Neuron (in vitro differentiated cells): Measurements from ENCODE around the gene NUP210L.

Experiments used
- H2AFZ ChIP-seq: one replicate; pipeline ENCODE4 v1.6.1; 2013; ENCODE audit warnings: low read depth, mild to moderate bottlenecking, inconsistent platforms, low read length, moderate library complexity
- H3K27me3 ChIP-seq: one replicate; pipeline ENCODE4 v1.6.1; 2013; ENCODE audit warnings: low read length; ENCODE audit not compliant: insufficient read depth
- H3K36me3 ChIP-seq: one replicate; pipeline ENCODE4 v1.6.1; 2013; ENCODE audit warnings: low read length; ENCODE audit not compliant: insufficient read depth
- H3K4me1 ChIP-seq: one replicate; pipeline ENCODE4 v1.6.1; 2013; ENCODE audit warnings: low read length; ENCODE audit not compliant: insufficient read depth
- H3K4me3 ChIP-seq: 2 replicates; pipeline ENCODE4 v1.5.1; 2013; ENCODE audit warnings: mild to moderate bottlenecking, low read length, moderate library complexity
- H3K9me3 ChIP-seq: one replicate; pipeline ENCODE4 v1.6.1; 2013; ENCODE audit warnings: low read length

NUP210L gene

DNA sequence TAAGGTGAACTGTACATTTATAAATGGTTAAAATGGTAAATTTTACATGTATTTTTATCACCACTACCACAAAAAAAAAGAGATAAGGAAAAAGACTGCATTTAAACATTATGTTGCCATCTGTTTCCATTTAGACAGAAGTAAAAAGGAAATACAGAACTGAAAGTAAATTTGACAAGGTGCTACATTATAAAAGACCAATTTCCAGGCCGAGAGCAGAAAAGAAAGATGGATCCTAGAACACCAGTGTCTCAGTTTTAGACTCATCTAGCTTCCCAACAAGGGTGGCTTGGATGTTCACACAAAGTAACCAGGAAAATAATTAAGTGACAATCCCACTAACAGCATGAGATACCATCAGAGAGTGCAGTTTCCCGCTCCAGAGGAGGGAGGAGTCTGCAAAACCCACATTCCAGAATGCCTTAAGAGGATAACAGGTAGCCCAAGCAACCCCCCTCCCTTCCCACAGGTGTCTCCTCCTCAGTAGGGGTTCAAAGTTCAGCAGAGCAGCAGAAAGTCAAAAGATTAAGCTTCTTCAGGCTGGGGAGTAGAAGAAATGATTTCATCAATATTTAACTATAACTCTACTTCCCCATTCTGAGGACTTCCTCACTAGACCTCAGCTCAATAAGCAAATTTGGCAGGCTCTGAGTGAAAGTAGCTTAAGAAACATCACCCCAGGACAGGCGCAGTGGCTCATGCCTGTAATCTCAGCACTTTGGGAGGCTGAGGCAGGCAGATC lies 25.2 kb upstream of the NUP210L start:
- Histone ChIP-seq H3K4me3 (no peak overlapping the region), H3K36me3 (peaks cover 20% of the 10 kb centered on the region), H3K27me3 (no peaks in the 10 kb centered on the region), H2AFZ (no peak overlapping the region), H3K4me1 (peaks cover 46% of the 10 kb centered on the region), H3K9me3 (no peaks in the 10 kb centered on the region)

DNA sequence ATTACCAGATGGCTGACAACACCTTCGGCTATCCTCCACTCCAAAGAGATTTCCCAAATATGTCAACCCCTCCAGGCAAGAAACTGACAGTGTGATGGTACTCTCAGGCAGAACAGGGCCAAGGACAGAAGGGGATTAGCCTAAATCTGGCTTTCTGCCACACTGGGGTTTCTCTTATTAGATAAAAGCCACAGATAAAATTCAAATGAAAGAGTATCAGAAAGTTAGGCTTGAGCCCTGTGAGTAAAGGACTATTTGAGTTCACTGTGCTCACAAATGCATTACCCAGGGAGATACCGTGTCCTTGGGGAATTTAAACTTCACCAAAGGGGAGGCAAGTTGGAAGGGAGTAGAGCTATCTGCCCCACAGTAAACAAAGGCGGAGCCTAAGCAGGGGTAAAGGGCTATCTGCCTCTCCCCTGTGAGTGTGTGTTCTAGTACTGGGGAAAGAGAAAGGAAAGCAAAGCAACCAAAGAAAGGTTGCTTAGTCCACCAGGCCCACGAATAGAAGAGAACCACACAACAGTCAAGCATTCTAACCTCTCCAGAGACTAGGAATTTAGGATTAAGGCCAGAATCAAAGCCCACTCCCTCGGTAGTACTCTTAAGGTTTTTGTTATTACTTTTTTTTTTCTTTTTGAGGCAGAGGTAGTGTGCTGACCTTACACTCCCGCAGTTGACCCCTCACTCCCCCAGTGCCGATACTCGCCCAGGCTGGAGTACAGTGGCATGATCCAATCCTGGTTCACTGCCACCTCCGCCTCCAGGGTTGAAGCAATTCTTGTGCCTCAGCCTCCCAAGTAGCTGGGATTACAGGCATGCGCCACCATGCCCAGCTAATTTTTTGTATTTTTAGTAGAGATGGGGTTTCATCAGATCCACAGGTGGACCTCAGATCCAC lies 24.3 kb upstream of the NUP210L start:
- Histone ChIP-seq H3K27me3 (no peaks in the 10 kb centered on the region), H3K4me1 (peaks cover 46% of the 10 kb centered on the region), H3K4me3 (no peak overlapping the region), H3K9me3 (no peaks in the 10 kb centered on the region), H2AFZ (no peak overlapping the region), H3K36me3 (peaks cover 27% of the 10 kb centered on the region)

DNA sequence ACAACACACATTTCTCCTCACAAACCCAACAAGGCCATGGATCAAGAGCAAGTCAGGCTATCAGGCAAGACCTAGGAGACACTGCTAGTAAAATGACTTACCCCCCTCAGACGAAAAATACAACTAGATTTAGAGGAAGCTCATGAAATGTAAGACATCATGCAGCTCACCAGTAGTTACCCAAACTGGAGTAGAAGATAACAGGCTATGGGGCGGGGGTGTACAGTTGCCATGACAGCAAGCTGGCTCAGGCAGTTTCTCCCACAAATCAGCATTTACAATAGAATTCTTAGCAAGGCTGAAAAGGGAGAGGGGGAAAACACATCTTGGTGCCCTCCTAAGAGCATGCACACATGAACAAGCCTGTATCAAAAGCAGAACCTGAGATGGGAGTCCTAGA lies 23.1 kb upstream of the NUP210L start:
- peaks cover 29% of the 10 kb centered on the region for H3K36me3 ChIP-seq
- H3K4me3 ChIP-seq, result no peak overlapping the region

DNA sequence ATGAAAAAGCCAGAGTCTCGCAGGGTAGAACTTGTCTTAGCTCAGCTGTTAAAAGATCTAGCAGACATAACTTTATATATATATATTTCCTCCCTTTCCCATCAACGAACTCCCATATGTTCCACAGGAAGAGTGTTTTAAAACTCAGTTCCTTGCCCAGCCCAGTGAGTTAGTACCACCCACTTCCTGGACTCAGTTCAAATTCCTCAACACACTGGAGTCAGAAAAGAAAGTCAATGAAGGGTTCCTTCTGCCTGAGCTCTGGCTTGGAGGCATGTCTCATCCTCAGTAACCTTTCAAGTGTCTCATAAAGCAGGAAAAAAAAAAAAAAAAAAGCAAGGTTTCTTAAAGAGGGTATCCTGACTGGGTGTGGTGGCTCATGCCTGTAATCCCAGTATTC lies 21.5 kb upstream of the NUP210L start:
- peaks cover 45% of the 10 kb centered on the region for H3K36me3 ChIP-seq
- no peaks in the 10 kb centered on the region for H3K9me3 ChIP-seq
- peaks cover 34% of the 10 kb centered on the region for H3K4me1 ChIP-seq
- H2AFZ ChIP-seq, result no peak overlapping the region
- H3K4me3 ChIP-seq, result no peak overlapping the region
- H3K27me3 ChIP-seq, result no peaks in the 10 kb centered on the region

More for the DNA sequence above, 23.1 kb upstream of the NUP210L start:
- no peaks in the 10 kb centered on the region for H3K9me3 ChIP-seq
- H3K4me1 ChIP-seq, result peaks cover 39% of the 10 kb centered on the region
- no peak overlapping the region for H2AFZ ChIP-seq
- H3K27me3 ChIP-seq, result no peaks in the 10 kb centered on the region

DNA sequence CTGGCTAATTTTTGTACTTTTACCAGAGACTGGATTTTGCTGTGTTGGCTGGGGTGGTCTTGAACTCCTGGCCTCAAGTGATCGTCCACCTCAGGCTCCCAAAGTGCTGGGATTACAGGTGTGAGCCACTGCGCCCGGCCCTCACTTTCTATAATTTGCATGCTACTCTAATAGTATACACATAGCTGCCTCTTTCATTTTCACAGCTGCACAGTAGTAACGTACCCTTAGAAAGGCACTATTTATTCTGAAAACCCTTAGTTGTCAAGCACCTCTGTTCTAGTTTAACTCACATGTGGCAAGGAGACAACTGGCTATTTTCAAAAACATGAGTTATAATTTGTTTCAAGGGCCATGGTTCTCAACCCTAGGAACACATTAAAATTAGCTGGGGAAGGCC lies 19.8 kb upstream of the NUP210L start:
- Histone ChIP-seq H3K27me3 (no peaks in the 10 kb centered on the region), H3K4me3 (no peak overlapping the region), H2AFZ (no peak overlapping the region), H3K36me3 (peaks cover 55% of the 10 kb centered on the region), H3K4me1 (peaks cover 26% of the 10 kb centered on the region), H3K9me3 (no peaks in the 10 kb centered on the region)

DNA sequence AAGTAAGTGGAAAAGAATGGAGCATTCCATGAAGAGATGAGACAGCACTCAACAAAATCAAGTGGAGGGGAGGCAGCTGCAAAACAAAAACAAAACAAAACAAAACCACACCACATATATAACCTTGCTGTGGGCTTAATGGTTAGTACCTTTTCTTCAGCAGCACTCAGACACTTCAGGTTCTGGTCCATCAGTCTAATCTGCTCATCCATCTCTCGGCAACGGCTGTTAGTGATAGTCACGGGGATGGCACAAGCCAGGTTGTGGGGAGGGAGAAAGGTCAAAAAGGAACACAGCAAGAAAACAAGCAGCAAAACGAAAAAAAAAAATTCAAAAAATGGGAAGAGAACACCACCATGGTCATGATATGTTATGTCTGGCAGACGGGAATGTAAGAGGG lies 17.0 kb upstream of the NUP210L start:
- H2AFZ ChIP-seq, result no peak overlapping the region
- no peaks in the 10 kb centered on the region for H3K27me3 ChIP-seq
- H3K36me3 ChIP-seq, result peaks cover 79% of the 10 kb centered on the region
- H3K4me3 ChIP-seq, result no peak overlapping the region
- no peaks in the 10 kb centered on the region for H3K9me3 ChIP-seq
- H3K4me1 ChIP-seq, result no peaks in the 10 kb centered on the region

DNA sequence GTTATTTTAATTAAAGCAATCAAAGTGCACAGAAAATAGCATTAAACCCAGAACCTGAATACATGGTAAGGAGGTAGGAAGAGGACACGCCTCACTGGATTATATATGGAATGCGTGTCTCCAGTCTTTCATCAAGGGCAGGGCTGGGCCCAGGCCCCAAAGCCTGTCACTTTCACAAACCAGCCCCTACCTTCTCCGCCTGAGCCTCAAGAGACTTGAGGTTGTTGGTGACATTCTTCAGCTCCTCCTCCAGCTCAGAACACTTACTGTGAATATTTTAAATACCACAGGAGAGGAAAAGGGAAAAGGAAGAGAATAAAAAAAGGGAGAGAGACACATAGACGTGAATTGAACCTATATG lies 16.3 kb upstream of the NUP210L start:
- H3K36me3 ChIP-seq, result peaks cover 81% of the 10 kb centered on the region
- no peaks in the 10 kb centered on the region for H3K27me3 ChIP-seq

DNA sequence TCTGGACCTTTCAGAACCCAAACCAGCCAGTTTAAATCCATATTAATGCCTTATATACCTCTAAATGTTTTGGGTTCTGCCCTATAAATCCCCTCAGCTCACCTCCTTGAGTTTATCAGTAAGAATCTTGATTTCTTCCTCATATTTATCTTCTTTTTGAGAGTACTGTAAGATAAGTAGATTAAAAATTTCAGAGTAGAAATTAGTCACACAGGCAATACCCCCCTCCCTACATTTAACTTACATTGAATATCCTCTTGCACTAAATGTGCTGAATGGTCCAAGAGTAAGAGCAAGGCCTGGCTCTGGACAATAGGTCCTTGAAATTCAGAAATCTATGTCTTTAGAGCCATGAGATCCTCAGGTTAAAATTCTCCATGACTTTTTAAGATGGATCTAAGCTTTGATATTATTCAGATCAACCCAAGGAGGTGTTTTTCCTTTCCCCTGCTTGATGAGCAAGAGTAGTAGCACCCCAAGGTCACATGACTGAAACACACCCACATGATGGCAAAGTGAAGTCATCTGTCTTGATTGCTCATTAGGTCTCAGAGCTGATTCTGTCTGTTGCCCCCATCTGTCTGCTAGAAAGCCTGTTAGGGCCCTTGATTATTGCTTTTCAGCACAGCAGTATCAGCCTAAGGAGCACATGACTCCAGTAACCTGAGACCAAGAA lies 15.8 kb upstream of the NUP210L start:
- H3K9me3 ChIP-seq, result no peaks in the 10 kb centered on the region
- H3K4me3 ChIP-seq, result no peak overlapping the region
- peaks cover 81% of the 10 kb centered on the region for H3K36me3 ChIP-seq
- H2AFZ ChIP-seq, result no peak overlapping the region
- no peaks in the 10 kb centered on the region for H3K27me3 ChIP-seq
- no peaks in the 10 kb centered on the region for H3K4me1 ChIP-seq

More for the DNA sequence above, 16.3 kb upstream of the NUP210L start:
- no peak overlapping the region for H3K4me3 ChIP-seq
- H3K4me1 ChIP-seq, result no peaks in the 10 kb centered on the region
- H3K9me3 ChIP-seq, result no peaks in the 10 kb centered on the region
- H2AFZ ChIP-seq, result no peak overlapping the region

DNA sequence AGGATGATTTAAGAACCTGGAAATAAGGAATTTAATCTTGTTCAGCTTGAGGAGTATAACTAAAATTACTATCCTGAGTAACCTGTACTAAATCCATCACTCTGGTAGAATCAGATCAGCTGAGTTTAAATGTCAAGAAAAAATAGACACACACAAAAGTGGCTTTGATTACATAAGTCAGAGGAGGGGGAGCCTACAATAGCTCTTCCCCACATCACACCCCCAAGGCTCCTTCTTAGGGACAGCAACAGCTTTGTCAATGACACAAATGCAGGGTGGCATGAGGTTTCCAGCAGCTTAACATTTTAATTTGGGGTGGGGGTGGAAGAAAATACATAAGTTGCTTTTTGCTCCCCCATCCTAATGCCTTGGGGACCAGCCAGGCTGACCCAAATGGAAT lies 12.6 kb upstream of the NUP210L start:
- no peak overlapping the region for H2AFZ ChIP-seq
- H3K4me3 ChIP-seq, result no peak overlapping the region
- H3K27me3 ChIP-seq, result no peaks in the 10 kb centered on the region
- peaks cover 2% of the 10 kb centered on the region for H3K9me3 ChIP-seq
- peaks cover 90% of the 10 kb centered on the region for H3K36me3 ChIP-seq
- no peaks in the 10 kb centered on the region for H3K4me1 ChIP-seq

DNA sequence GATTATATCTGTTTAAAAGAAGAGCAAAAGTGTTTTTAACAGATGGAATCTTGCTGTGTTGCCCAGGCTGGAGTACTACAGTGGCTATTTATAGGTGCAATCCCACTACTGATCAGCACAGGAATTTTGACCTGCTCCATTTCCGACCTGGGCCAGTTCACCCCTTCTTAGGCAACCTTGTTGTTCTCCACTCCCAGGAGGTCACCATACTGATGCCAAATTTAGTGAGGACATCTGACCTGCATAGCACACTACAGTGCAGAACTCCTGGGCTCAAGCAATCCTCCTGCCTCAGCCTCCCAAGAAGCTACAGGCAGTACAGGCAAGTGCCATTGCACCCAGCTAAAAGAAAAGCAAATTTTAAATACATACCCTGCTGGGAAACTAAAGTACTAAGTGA lies 11.3 kb upstream of the NUP210L start:
- Histone ChIP-seq H3K36me3 (peaks cover 87% of the 10 kb centered on the region), H3K9me3 (peaks cover 3% of the 10 kb centered on the region), H2AFZ (no peak overlapping the region), H3K4me1 (no peaks in the 10 kb centered on the region), H3K4me3 (no peak overlapping the region), H3K27me3 (no peaks in the 10 kb centered on the region)

DNA sequence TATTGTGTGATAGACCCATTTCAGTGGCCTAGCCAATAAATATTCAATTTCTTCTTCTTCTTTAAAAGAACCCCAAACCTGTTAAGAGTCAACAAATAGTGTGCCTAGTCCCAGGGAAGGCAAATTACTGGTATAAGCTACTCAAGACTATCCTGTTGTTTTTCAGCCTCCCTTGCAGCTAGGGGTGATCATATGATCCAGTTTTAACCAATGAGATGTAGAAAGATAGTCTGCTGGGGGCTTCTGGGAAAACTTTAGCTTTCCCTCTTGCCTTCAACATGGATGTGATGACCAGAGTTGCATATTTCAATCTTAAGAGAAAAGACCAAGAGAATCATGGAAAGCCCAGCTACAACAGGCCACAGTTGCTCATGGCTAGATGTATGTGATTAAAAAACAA lies 4.7 kb upstream of the NUP210L start:
- H3K4me3 ChIP-seq, result no peak overlapping the region
- no peak overlapping the region for H2AFZ ChIP-seq
- peaks cover 72% of the 10 kb centered on the region for H3K36me3 ChIP-seq
- H3K27me3 ChIP-seq, result no peaks in the 10 kb centered on the region
- peaks cover 7% of the 10 kb centered on the region for H3K9me3 ChIP-seq
- peaks cover 6% of the 10 kb centered on the region for H3K4me1 ChIP-seq

DNA sequence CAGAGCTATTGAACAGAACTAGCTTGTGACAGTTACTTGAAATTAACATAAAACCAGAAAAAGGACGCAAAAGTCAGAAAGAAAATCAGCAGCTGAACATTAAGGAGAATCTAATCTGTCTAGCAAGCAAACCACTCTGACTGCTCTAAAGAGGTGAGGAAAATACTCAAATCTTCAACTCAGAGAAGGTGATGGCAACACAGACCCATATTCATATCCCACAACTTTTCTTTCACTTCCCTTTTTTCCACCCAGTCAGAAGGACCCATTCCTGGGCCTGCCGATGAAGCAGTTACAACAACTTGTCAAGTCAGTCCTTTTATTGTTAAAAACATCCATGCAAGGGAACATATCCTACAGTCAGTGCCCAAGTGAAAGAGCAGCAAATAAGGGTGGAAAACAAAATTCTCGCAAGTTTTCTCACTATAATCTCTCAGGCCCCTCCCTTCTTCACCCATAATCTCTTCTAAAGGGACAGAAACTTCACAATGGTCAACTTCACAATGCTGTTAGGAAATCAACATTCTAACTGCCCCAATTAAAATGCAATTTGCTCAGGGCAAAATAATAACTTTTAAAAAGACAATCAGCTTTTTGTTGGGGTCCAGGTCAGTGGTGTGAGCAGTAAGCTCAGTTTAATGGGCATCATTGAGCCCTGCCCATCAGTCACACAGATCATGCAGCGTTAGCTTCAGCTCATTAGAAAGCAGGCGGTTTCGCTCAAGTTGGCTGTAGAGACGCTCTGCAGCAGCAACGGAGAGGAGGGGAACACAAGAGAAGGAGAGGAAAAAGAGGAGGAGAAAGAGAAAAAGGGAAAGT lies 3.6 kb upstream of the NUP210L start:
- Histone ChIP-seq H3K4me1 (peaks cover 6% of the 10 kb centered on the region), H2AFZ (no peak overlapping the region), H3K4me3 (no peak overlapping the region), H3K36me3 (peaks cover 65% of the 10 kb centered on the region), H3K27me3 (no peaks in the 10 kb centered on the region), H3K9me3 (peaks cover 7% of the 10 kb centered on the region)
